ENCODE results near the gene CROCC2. TPM values are rescaled to one million over a fixed set of nuclear protein-coding genes. Genes with fewer than 3 reads are reported as not detected.

The CROCC2 gene
- total and polyA plus RNA-seq, 2 of the 13 experiments (the other 11 are each of a cell fraction or from before 2014, with no cell fraction given), result not detected

DNA sequence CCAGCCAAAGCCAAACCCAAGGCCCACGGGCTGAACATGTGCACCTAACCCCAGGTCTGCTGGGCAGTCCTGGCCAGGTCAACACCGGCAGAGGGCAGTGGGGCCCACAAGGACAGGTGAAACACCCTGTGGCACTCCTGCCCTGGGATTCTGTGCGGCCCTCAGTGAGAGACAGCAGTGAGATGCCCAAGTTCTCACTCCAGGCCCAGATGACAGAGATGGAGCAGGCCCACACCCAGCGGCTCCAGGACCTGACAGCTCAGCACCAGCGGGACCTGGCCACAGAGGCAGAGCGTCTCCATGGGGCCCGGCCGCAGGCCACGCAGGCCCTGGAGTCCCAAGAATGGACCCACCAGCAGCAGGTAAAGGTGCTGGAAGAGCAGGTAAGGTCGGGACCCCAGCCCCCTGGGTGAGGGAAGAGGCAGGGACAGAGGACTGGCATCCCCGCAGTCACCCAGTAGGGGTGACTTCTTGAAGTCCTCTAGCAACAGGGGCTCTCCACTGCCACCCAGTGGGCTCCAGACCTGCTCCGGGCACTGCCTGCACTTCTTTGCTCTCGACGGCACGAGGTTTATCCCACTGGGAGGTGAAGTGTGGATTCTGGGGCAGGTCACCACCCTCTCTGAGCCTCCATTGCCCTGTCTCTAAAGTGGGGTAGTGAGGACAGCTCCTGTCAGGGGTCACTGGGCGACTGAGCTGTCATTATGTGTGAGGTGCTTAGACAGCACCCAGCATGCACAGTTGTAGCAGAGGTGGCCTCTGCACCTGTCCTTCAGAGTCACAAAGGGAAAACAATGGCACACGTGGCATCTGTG, 83.5 kb downstream of the CROCC2 start (continued):
- TF ChIP-seq, protein P1, sequence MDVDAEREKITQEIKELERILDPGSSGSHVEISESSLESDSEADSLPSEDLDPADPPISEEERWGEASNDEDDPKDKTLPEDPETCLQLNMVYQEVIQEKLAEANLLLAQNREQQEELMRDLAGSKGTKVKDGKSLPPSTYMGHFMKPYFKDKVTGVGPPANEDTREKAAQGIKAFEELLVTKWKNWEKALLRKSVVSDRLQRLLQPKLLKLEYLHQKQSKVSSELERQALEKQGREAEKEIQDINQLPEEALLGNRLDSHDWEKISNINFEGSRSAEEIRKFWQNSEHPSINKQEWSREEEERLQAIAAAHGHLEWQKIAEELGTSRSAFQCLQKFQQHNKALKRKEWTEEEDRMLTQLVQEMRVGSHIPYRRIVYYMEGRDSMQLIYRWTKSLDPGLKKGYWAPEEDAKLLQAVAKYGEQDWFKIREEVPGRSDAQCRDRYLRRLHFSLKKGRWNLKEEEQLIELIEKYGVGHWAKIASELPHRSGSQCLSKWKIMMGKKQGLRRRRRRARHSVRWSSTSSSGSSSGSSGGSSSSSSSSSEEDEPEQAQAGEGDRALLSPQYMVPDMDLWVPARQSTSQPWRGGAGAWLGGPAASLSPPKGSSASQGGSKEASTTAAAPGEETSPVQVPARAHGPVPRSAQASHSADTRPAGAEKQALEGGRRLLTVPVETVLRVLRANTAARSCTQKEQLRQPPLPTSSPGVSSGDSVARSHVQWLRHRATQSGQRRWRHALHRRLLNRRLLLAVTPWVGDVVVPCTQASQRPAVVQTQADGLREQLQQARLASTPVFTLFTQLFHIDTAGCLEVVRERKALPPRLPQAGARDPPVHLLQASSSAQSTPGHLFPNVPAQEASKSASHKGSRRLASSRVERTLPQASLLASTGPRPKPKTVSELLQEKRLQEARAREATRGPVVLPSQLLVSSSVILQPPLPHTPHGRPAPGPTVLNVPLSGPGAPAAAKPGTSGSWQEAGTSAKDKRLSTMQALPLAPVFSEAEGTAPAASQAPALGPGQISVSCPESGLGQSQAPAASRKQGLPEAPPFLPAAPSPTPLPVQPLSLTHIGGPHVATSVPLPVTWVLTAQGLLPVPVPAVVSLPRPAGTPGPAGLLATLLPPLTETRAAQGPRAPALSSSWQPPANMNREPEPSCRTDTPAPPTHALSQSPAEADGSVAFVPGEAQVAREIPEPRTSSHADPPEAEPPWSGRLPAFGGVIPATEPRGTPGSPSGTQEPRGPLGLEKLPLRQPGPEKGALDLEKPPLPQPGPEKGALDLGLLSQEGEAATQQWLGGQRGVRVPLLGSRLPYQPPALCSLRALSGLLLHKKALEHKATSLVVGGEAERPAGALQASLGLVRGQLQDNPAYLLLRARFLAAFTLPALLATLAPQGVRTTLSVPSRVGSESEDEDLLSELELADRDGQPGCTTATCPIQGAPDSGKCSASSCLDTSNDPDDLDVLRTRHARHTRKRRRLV (CRISPR knock-in tag; IDR thresholded peaks at IDR 0.05), result no peak
- TF ChIP-seq ZNF563 (CRISPR knock-in tag; IDR thresholded peaks at IDR 0.05) (no peak), ZNF543 (CRISPR knock-in tag; IDR thresholded peaks at IDR 0.05) (no peak), MAFG (CRISPR knock-in tag; IDR thresholded peaks at IDR 0.05) (no peak), PHB2 (IDR thresholded peaks at IDR 0.05; ENCODE audit: partially characterized antibody) (no peak), MIER2 (CRISPR knock-in tag; IDR thresholded peaks at IDR 0.05) (0 out of 2 replicates have a peak, but pooled peaks have one; percentile 28), YY1 (IDR thresholded peaks at IDR 0.05; ENCODE audit: insufficient read depth, insufficient replicate concordance, low read depth, low read length) (peak; percentile 47), ZKSCAN5 (CRISPR knock-in tag; IDR thresholded peaks at IDR 0.05) (no peak)
- TF ChIP-seq, protein P2, sequence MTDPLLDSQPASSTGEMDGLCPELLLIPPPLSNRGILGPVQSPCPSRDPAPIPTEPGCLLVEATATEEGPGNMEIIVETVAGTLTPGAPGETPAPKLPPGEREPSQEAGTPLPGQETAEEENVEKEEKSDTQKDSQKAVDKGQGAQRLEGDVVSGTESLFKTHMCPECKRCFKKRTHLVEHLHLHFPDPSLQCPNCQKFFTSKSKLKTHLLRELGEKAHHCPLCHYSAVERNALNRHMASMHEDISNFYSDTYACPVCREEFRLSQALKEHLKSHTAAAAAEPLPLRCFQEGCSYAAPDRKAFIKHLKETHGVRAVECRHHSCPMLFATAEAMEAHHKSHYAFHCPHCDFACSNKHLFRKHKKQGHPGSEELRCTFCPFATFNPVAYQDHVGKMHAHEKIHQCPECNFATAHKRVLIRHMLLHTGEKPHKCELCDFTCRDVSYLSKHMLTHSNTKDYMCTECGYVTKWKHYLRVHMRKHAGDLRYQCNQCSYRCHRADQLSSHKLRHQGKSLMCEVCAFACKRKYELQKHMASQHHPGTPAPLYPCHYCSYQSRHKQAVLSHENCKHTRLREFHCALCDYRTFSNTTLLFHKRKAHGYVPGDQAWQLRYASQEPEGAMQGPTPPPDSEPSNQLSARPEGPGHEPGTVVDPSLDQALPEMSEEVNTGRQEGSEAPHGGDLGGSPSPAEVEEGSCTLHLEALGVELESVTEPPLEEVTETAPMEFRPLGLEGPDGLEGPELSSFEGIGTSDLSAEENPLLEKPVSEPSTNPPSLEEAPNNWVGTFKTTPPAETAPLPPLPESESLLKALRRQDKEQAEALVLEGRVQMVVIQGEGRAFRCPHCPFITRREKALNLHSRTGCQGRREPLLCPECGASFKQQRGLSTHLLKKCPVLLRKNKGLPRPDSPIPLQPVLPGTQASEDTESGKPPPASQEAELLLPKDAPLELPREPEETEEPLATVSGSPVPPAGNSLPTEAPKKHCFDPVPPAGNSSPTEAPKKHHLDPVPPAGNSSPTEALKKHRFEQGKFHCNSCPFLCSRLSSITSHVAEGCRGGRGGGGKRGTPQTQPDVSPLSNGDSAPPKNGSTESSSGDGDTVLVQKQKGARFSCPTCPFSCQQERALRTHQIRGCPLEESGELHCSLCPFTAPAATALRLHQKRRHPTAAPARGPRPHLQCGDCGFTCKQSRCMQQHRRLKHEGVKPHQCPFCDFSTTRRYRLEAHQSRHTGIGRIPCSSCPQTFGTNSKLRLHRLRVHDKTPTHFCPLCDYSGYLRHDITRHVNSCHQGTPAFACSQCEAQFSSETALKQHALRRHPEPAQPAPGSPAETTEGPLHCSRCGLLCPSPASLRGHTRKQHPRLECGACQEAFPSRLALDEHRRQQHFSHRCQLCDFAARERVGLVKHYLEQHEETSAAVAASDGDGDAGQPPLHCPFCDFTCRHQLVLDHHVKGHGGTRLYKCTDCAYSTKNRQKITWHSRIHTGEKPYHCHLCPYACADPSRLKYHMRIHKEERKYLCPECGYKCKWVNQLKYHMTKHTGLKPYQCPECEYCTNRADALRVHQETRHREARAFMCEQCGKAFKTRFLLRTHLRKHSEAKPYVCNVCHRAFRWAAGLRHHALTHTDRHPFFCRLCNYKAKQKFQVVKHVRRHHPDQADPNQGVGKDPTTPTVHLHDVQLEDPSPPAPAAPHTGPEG (CRISPR knock-in tag; IDR thresholded peaks at IDR 0.05), result no peak
- TF ChIP-seq, protein P3, sequence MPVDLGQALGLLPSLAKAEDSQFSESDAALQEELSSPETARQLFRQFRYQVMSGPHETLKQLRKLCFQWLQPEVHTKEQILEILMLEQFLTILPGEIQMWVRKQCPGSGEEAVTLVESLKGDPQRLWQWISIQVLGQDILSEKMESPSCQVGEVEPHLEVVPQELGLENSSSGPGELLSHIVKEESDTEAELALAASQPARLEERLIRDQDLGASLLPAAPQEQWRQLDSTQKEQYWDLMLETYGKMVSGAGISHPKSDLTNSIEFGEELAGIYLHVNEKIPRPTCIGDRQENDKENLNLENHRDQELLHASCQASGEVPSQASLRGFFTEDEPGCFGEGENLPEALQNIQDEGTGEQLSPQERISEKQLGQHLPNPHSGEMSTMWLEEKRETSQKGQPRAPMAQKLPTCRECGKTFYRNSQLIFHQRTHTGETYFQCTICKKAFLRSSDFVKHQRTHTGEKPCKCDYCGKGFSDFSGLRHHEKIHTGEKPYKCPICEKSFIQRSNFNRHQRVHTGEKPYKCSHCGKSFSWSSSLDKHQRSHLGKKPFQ (CRISPR knock-in tag; IDR thresholded peaks at IDR 0.05; ENCODE audit: insufficient replicate concordance), result no peak
- TF ChIP-seq, protein P4, sequence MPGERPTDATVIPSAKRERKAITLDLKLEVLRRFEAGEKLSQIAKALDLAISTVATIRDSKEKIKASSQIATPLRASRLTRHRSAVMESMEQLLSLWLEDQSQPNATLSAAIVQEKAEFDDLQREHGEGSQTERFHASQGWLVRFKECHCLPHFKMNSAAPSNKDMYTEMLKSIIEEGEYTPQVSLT (CRISPR knock-in tag; IDR thresholded peaks at IDR 0.05; ENCODE audit: borderline replicate concordance, low read depth), result no peak
- TF ChIP-seq, protein P5, sequence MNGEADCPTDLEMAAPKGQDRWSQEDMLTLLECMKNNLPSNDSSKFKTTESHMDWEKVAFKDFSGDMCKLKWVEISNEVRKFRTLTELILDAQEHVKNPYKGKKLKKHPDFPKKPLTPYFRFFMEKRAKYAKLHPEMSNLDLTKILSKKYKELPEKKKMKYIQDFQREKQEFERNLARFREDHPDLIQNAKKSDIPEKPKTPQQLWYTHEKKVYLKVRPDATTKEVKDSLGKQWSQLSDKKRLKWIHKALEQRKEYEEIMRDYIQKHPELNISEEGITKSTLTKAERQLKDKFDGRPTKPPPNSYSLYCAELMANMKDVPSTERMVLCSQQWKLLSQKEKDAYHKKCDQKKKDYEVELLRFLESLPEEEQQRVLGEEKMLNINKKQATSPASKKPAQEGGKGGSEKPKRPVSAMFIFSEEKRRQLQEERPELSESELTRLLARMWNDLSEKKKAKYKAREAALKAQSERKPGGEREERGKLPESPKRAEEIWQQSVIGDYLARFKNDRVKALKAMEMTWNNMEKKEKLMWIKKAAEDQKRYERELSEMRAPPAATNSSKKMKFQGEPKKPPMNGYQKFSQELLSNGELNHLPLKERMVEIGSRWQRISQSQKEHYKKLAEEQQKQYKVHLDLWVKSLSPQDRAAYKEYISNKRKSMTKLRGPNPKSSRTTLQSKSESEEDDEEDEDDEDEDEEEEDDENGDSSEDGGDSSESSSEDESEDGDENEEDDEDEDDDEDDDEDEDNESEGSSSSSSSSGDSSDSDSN (CRISPR knock-in tag; IDR thresholded peaks at IDR 0.05), result peak; percentile 62

Measured in HepG2 (cell line).